Transverse colon (tissue), 4 donors: ENCODE measurements around the gene RRP7A. TPM values are rescaled to one million over a fixed set of nuclear protein-coding genes. Genes with fewer than 3 reads are reported as not detected.
"Not testable (repeated sequence)": the region's sequence is repeated elsewhere in the genome, so short reads cannot be mapped to it uniquely, and the experiment has no call there.

ENCODE experiments used
- DNase-seq: peaks from one replicate; pipeline ENCODE4 v3.0.0-alpha.2; 2019
- H3K27ac ChIP-seq, 4 donors: fragments of 200-600 bp; sonication (generic); 2 replicates each; pipeline ENCODE4 v1.5.1; 2016 to 2018; ENCODE audit warnings: inconsistent platforms in 4 of 4
- H3K27me3 ChIP-seq: fragments of 200-600 bp; sonication (generic); 2 replicates; pipeline ENCODE4 v1.5.1; 2017; ENCODE audit warnings: inconsistent platforms
- H3K36me3 ChIP-seq, 4 donors: fragments of 200-600 bp; sonication (generic); 2 replicates each; pipeline ENCODE4 v1.5.1; 2017 to 2019; ENCODE audit warnings: inconsistent platforms in 4 of 4
- H3K4me1 ChIP-seq, 4 donors: fragments of 200-600 bp; sonication (generic); 2 replicates each; pipeline ENCODE4 v1.5.1; 2017 to 2020; ENCODE audit warnings: inconsistent platforms in 4 of 4
- H3K4me3 ChIP-seq, 4 donors: fragments of 200-600 bp; sonication (generic); 1 replicate in 1 of 4; 2 replicates in 3 of 4; pipeline versions ENCODE4 v1.5.1 to v1.6.1; 2017 to 2019; ENCODE audit warnings: inconsistent platforms in 4 of 4
- H3K9me3 ChIP-seq, 2 donors: fragments of 200-600 bp; sonication (generic); 2 replicates each; pipeline ENCODE4 v1.5.1; 2017 to 2019; ENCODE audit warnings: inconsistent platforms in 2 of 2
- CTCF ChIP-seq, 5 experiments: fragments of 200-600 bp in 3 of 5; fragments of 450-650 bp in 2 of 5; sonication (generic) in 3 of 5; IDR thresholded peaks; 1 replicate in 2 of 5; 2 replicates in 3 of 5; pipeline ENCODE4 v1.5.1; 2016 to 2017; ENCODE audit warnings: antibody characterized with exemption in 5 of 5, inconsistent platforms in 3 of 5, mild to moderate bottlenecking in 2 of 5, moderate library complexity in 1 of 5
- EP300 ChIP-seq: sonication (generic); formaldehyde crosslinking; IDR thresholded peaks from one replicate; pipeline ENCODE4 v1.6.1; 2017; ENCODE audit warnings: antibody characterized with exemption, low read depth
- POLR2A ChIP-seq: fragments of 450-650 bp; IDR thresholded peaks from one replicate; pipeline ENCODE4 v1.6.1; 2016; ENCODE audit warnings: antibody characterized with exemption, mild to moderate bottlenecking, moderate library complexity
- POLR2AphosphoS5 ChIP-seq, 3 donors: sonication (generic); formaldehyde crosslinking; IDR thresholded peaks; one replicate each; pipeline ENCODE4 v1.6.1; 2016; ENCODE audit warnings: antibody characterized with exemption in 3 of 3
- WGBS, 2 donors: methylation state at CpG; one replicate each; pipeline ENCODE4 v1.1.5; 2018; ENCODE audit warnings: low coverage in 1 of 2; 5-methylcytosine and 5-hydroxymethylcytosine counted together
- in situ Hi-C, 4 donors: fragments of 200-750 bp; cut with MboI; loops; one replicate each; pipeline versions ENCODE4 v1.15.0 to v1.15.1; 2017; ENCODE audit warnings: low sequenced_read_pairs in 3 of 4, low pct_ligation_motif_present in 1 of 4, low pct_unique_long_range_greater_than_20kb in 1 of 4
- intact Hi-C: fragments of 100-400 bp; cut with DNase I; formaldehyde crosslinking; loops from one replicate; pipeline ENCODE4 v1.15.1; 2023; ENCODE audit warnings: low total_unique reads
- total RNA-seq, 4 donors: library from RNA; depleted of rRNA; stranded (reverse); fragments of >200 nt; gene quantifications; one replicate each; pipeline ENCODE4 v1.1.0, GENCODE V29; 2016

RRP7A gene
- total RNA-seq, 4 donors from 2014 or later = 13.1 to 27.0 (median 17.2) TPM

DNA sequence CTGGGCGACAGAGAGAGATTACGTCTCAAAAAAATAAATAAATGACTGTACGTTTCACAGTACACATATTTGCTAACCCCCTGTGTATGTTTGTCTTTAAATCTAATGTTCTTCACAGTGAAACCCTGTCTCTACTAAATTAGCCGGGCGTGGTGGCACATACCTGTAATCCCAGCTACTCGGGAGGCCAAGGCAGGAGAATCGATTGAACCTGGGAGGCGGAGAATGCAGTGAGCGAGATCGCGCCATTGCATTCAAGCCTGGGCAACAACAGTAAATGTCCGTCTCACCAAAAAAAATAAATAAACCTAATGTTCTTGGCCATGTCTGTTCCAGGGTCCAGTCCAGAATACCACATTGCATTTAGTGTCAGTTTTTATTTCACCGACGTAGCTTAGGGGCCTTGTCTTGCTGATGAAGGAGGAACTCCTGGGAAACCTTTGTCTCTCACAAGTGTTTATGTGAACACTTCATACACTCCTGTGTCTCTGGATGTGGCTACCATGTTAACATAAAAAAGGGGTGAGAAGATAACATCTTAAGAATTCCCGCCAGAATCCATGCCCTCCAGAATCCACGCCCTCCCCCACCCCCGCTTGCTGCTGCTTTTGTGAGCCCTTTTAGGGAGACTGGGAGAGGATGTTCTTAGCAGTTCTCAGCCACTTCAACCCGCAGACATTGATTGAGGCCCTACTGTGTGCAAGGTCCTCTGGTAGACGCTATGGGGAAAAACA is 29.2 kb upstream of the RRP7A start:
- WGBS, 2 donors = 83 to 84% methylated on average over 12 to 19 of the region's 19 CpGs
- TF ChIP-seq POLR2AphosphoS5 (IDR thresholded peaks at IDR 0.05) = no peak
- no peak for TF ChIP-seq POLR2A
- no peak for TF ChIP-seq CTCF (IDR thresholded peaks at IDR 0.05)
- no peak for TF ChIP-seq EP300

GRCh38 chr22:42548126-42548525 is 28.5 kb upstream of the RRP7A start:
- H3K9me3 ChIP-seq, H3K36me3 ChIP-seq, H3K27me3 ChIP-seq, H3K4me3 ChIP-seq, in situ Hi-C loops, H3K27ac ChIP-seq, DNase-seq, H3K4me1 ChIP-seq, intact Hi-C loops: not testable (repeated sequence)
- WGBS, 2 donors = 67 to 72% methylated on average over 6 of the region's 6 CpGs

More for the DNA sequence above, 29.2 kb upstream of the RRP7A start:
- peaks cover 0 to 7% (median 3%) of the 10 kb centered on the region in 4 donors for H3K4me1 ChIP-seq
- no peak overlapping the region for H3K4me3 ChIP-seq
- H3K27me3 ChIP-seq = no peaks in the 10 kb centered on the region
- H3K9me3 ChIP-seq = no peaks in the 10 kb centered on the region
- in situ Hi-C loops = no loop called here
- intact Hi-C loops = no loop called here
- H3K27ac ChIP-seq = no peak overlapping the region
- no peaks in the 10 kb centered on the region for H3K36me3 ChIP-seq
- no peak for DNase-seq

DNA sequence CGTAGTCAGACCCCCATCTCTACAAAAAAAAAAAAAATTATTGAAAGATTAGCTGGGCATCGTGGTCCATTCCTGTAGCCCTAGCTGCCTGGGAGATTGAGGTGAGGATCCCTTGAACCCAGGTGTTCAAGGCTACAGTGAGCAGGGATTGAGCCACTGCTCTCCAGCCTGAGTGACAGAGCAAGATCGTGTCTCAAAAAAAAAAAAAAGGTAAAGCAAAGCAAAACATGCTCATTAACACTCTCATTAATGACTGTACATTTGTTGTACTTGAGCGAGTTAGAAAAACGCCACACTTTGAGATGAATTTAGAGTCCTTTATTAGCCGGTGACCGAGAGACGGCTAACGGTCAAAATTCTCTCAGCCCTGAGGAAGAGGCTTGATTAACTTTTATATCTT is 28.0 kb upstream of the RRP7A start:
- TF ChIP-seq POLR2AphosphoS5 (IDR thresholded peaks at IDR 0.05) (no peak), EP300 (no peak)
- Histone ChIP-seq H3K36me3 (no peaks in the 10 kb centered on the region), H3K4me3 (no peak overlapping the region), H3K4me1 (no peaks in the 10 kb centered on the region), H3K27me3 (no peaks in the 10 kb centered on the region), H3K27ac (no peak overlapping the region), H3K9me3 (no peaks in the 10 kb centered on the region)
- intact Hi-C loops (no loop called here), in situ Hi-C loops (no loop called here)
- DNase-seq = no peak
- WGBS, 2 donors = 73 to 76% methylated on average over 9 of the region's 9 CpGs

GRCh38 chr22:42544686-42545085 is 25.1 kb upstream of the RRP7A start:
- TF ChIP-seq POLR2AphosphoS5 (IDR thresholded peaks at IDR 0.05) = no peak
- TF ChIP-seq EP300 = no peak
- TF ChIP-seq POLR2A = no peak
- TF ChIP-seq CTCF (IDR thresholded peaks at IDR 0.05) = no peak

GRCh38 chr22:42539236-42539771 is 19.7 kb upstream of the RRP7A start:
- H3K27me3 ChIP-seq, H3K9me3 ChIP-seq, H3K4me3 ChIP-seq, H3K36me3 ChIP-seq, intact Hi-C loops, in situ Hi-C loops: not testable (repeated sequence)
- TF ChIP-seq POLR2A = peak; percentile 18
- Histone ChIP-seq H3K4me1 (peaks cover 0 to 11% (median 10%) of the 10 kb centered on the region in 4 donors), H3K27ac (peak overlapping the region; percentile 47 to 74 (median 60))
- WGBS, 2 donors = 29 to 50% methylated on average over 3 to 8 of the region's 11 CpGs
- DNase-seq = peak; percentile 25

More at GRCh38 chr22:42544686-42545085, 25.1 kb upstream of the RRP7A start:
- Histone ChIP-seq H3K27ac (no peak overlapping the region), H3K4me1 (no peaks in the 10 kb centered on the region), H3K4me3 (no peak overlapping the region), H3K9me3 (no peaks in the 10 kb centered on the region), H3K36me3 (no peaks in the 10 kb centered on the region), H3K27me3 (no peaks in the 10 kb centered on the region)
- DNase-seq = no peak
- in situ Hi-C loops (no loop called here), intact Hi-C loops (no loop called here)
- WGBS, 2 donors = 6 to 21% methylated on average over 2 of the region's 2 CpGs

DNA sequence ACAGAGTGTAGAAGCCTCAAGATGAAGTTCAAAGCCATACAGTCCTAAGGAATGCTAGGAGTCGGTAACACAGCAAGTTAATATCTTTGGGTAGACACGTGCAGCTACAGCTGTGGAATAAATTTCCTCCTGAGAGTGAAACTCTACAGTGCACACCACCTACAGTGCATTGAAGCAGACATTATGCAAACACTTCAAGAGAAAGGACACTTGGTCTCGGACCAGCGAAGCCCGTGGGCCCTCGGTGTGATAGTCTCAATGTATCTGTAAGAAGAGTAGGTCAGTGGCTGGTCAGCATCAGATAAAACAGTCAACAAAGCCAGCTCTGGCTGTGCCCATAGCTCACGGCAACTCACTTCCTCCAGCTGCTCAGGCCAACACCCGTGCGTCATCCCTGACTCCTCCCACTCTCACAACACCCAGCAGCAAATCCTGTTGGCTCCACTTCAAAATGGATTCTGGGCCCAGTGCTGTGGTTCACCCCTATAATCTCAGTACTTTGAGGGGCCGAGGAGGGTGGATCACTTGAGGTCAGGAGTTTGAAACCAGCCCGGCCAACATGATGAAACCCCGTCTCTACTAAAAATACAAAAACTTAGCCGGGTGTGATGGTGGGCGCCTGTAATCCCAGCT is 17.7 kb upstream of the RRP7A start:
- in situ Hi-C loops, H3K4me3 ChIP-seq, H3K9me3 ChIP-seq, H3K27me3 ChIP-seq, intact Hi-C loops, DNase-seq, H3K36me3 ChIP-seq: not testable (repeated sequence)
- 51 to 59% methylated on average over 9 of the region's 14 CpGs for WGBS, 2 donors
- peaks cover 0 to 13% (median 11%) of the 10 kb centered on the region in 4 donors for H3K4me1 ChIP-seq
- H3K27ac ChIP-seq = peak overlapping the region; percentile 36 to 73 (median 70)

DNA sequence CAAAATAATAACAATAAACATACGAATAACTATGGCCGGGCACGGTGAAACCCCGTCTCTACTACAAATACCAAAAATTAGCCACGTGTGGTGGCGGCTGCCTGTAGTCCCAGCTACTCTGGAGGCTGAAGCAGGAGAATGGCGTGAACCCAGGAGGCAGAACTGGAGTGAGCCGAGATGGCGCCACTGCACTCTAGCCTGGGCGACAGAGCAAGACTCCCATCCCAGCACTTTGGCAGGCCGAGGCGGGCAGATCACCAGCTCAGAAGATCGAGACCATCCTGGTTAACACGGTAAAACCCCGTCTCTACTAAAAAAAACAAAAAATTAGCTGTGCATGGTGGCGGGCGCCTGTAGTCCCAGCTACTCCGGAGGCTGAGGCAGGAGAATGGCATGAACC is 17.0 kb upstream of the RRP7A start:
- DNase-seq, H3K9me3 ChIP-seq, intact Hi-C loops, in situ Hi-C loops, H3K36me3 ChIP-seq, H3K27me3 ChIP-seq, H3K4me3 ChIP-seq: not testable (repeated sequence)
- WGBS, 2 donors = 87 to 90% methylated on average over 16 to 18 of the region's 18 CpGs
- H3K4me1 ChIP-seq = peaks cover 0 to 13% (median 11%) of the 10 kb centered on the region in 4 donors
- peak overlapping the region; percentile 36 to 73 (median 70) for H3K27ac ChIP-seq
